Hepatocyte (in vitro differentiated cells): ENCODE results near the gene FAM174C.

Experiments
- EZH2 ChIP-seq: fragments of 200-600 bp; sonication (generic); IDR thresholded peaks from 2 replicates; pipeline ENCODE4 v1.6.1; 2016; ENCODE audit warnings: antibody characterized with exemption, mild to moderate bottlenecking, borderline replicate concordance
- EZH2phosphoT487 ChIP-seq: fragments of 200-600 bp; sonication (generic); IDR thresholded peaks from one replicate; pipeline ENCODE4 v1.6.1; 2018; ENCODE audit warnings: antibody characterized with exemption, mild to moderate bottlenecking, low read depth, moderate library complexity; ENCODE audit not compliant: unreplicated experiment, severe bottlenecking
- TF ChIP-seq, protein P1 (sequence below): fragments of 200-600 bp; sonication (generic); IDR thresholded peaks from 2 replicates; pipeline ENCODE4 v1.5.1; 2016; ENCODE audit warnings: antibody characterized with exemption, mild to moderate bottlenecking; ENCODE audit not compliant: poor library complexity

- TF ChIP-seq, protein P1, sequence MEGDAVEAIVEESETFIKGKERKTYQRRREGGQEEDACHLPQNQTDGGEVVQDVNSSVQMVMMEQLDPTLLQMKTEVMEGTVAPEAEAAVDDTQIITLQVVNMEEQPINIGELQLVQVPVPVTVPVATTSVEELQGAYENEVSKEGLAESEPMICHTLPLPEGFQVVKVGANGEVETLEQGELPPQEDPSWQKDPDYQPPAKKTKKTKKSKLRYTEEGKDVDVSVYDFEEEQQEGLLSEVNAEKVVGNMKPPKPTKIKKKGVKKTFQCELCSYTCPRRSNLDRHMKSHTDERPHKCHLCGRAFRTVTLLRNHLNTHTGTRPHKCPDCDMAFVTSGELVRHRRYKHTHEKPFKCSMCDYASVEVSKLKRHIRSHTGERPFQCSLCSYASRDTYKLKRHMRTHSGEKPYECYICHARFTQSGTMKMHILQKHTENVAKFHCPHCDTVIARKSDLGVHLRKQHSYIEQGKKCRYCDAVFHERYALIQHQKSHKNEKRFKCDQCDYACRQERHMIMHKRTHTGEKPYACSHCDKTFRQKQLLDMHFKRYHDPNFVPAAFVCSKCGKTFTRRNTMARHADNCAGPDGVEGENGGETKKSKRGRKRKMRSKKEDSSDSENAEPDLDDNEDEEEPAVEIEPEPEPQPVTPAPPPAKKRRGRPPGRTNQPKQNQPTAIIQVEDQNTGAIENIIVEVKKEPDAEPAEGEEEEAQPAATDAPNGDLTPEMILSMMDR = no peak
- TF ChIP-seq EZH2 = no peak
- no peak for TF ChIP-seq EZH2phosphoT487
Measured at GRCh38 chr19:1308718-1309117, 33.4 kb downstream of the FAM174C start.
